BE2C (cell line): Measurements from ENCODE around the gene PPIP5K2.

Experiments
- DNase-seq: peaks from one replicate; pipeline ENCODE4 v3.0.0-alpha.2; 2020
- H3K27me3 ChIP-seq: fragments of 250-450 bp; sonication (Bioruptor Pico); 2 replicates; pipeline ENCODE4 v1.5.1; 2020; ENCODE audit warnings: mild to moderate bottlenecking
- H3K36me3 ChIP-seq: fragments of 250-450 bp; sonication (Bioruptor Pico); 2 replicates; pipeline ENCODE4 v1.5.1; 2020; ENCODE audit warnings: mild to moderate bottlenecking
- H3K4me1 ChIP-seq: fragments of 250-450 bp; sonication (Bioruptor Pico); 2 replicates; pipeline ENCODE4 v1.5.1; 2020
- H3K4me3 ChIP-seq: 2 replicates; pipeline ENCODE4 v1.5.1; 2011; ENCODE audit warnings: low read depth, low read length
- H3K9me3 ChIP-seq: fragments of 250-450 bp; sonication (Bioruptor Pico); 2 replicates; pipeline ENCODE4 v1.5.1; 2020
- TF ChIP-seq, protein P1 (sequence below): IDR thresholded peaks from 2 replicates; pipeline ENCODE4 v1.5.1; 2012; ENCODE audit warnings: mild to moderate bottlenecking, low read depth, low read length

PPIP5K2 gene

DNA sequence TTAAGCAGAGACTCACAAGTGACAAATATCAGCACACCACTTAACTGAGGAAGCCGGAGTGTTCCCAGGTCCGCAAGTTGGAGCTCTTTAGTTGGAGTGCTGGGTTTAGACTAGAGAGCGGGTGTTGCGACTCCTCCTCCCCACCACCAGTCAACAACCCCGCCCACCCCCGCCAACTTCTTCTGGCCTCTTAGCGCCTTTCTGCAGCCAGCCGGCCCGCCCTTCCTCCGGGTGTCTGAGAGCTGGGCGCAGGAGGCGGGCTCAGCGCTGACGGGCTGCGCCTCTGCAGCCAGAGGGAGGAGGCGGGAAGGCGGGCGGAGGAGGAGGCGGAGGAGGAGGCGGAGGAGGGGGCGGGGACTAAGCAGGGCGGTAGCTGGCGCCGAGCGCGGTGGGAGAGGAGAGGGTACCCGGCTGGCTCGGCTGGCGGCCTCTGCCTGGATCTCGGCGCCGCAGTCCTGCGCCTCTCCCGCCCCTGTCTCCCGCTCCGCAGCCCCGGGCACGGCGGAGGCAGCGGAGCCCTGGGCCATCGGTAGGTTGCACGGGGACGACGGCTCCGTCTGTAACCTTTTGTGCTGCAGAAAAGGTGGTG is 138.4 kb downstream of the PPIP5K2 start, which contains the start of gene MACIR:
Gene MACIR (plus strand): TSS at position 396 of the 589 bp plus-strand sequence. CDS start 17,157 bp downstream, outside the sequence.
- Histone ChIP-seq H3K36me3 (no peaks in the 10 kb centered on the region), H3K9me3 (no peaks in the 10 kb centered on the region), H3K4me3 (peak within 1 kb of the TSS; percentile 80), H3K4me1 (no peaks in the 10 kb centered on the region; the same call in 1 of the 2 replicates), H3K27me3 (no peaks in the 10 kb centered on the region)
- peak; percentile 99 for DNase-seq
- TF ChIP-seq, protein P1, sequence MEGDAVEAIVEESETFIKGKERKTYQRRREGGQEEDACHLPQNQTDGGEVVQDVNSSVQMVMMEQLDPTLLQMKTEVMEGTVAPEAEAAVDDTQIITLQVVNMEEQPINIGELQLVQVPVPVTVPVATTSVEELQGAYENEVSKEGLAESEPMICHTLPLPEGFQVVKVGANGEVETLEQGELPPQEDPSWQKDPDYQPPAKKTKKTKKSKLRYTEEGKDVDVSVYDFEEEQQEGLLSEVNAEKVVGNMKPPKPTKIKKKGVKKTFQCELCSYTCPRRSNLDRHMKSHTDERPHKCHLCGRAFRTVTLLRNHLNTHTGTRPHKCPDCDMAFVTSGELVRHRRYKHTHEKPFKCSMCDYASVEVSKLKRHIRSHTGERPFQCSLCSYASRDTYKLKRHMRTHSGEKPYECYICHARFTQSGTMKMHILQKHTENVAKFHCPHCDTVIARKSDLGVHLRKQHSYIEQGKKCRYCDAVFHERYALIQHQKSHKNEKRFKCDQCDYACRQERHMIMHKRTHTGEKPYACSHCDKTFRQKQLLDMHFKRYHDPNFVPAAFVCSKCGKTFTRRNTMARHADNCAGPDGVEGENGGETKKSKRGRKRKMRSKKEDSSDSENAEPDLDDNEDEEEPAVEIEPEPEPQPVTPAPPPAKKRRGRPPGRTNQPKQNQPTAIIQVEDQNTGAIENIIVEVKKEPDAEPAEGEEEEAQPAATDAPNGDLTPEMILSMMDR, result no peak

DNA sequence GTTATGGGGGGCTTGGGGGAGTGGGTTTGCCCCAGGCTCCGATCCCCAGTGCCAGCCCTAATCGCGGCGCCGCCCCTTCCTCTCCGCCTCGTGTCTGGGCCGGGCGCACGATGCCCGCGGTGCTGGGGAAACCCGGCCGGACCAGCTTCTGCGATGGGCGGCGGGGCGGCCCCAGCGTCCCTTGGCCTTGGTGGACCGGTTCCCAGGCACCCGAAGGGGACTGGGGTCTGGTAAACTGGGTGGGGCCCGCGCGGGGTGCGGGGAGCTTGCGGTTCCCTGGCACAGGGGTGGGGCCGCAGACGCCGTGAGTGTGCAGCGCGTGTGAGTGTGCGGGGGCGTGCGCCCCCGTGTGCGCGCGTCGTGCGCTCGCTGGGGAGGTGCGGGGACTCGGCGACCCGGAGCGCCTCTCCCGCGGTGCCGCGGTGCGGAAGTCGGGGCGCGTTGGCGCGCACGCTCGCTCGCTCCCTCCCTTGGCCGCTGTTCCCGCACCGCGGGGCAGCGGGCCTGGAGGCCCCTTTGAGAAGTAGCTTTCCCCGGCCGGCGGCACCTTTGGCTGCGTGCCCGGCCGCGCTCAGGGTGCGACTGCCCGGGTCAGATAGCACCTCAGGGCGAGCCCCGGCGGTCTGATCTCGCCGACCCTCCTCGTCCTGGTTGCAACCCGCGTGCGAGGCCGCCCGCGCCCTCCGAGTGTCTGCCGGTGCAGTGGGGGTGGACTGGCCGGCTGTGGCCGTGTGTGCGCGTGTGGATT is 139.0 kb downstream of the PPIP5K2 start:
- peak; percentile 79 for DNase-seq
- Histone ChIP-seq H3K4me1 (no peaks in the 10 kb centered on the region; the same call in 1 of the 2 replicates), H3K36me3 (no peaks in the 10 kb centered on the region), H3K9me3 (no peaks in the 10 kb centered on the region), H3K27me3 (no peaks in the 10 kb centered on the region), H3K4me3 (peak overlapping the region; percentile 80)
- TF ChIP-seq, protein P1, result no peak

DNA sequence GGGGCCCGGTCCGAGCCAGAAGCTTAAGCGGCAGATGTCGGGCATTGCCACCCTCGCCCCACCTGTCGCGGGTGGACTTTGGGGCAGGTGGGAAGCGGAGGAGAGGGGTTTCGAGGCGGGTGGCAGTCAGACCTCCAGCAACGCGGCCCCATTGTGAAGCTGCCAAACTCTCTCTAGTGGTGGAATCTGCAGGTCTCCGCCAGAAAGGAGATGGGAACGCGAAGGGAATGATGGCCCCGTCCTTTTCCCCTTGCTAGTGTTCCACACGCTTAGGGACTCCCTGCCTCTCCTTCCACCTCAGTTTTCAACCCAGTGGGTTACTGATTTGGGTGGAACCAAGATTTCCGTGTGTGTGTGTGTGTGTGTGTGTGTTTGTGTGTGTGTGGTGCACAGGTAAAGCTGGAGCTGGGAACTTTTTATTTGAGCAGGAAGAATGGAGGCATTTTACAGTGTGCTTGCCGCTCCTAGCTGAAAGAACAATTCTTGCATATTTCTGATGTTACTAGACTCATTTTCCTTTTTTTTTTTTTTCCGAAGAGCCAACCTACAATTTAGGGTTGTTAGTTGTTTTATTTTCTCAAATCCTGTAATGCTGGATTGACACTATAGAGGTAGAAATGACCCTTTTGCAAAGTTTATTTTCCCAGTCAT is 139.7 kb downstream of the PPIP5K2 start:
- Histone ChIP-seq H3K4me3 (peak overlapping the region; percentile 80), H3K9me3 (no peaks in the 10 kb centered on the region), H3K36me3 (no peaks in the 10 kb centered on the region), H3K4me1 (no peaks in the 10 kb centered on the region; the same call in 1 of the 2 replicates), H3K27me3 (no peaks in the 10 kb centered on the region)
- TF ChIP-seq, protein P1, result no peak
- peak; percentile 54 for DNase-seq

DNA sequence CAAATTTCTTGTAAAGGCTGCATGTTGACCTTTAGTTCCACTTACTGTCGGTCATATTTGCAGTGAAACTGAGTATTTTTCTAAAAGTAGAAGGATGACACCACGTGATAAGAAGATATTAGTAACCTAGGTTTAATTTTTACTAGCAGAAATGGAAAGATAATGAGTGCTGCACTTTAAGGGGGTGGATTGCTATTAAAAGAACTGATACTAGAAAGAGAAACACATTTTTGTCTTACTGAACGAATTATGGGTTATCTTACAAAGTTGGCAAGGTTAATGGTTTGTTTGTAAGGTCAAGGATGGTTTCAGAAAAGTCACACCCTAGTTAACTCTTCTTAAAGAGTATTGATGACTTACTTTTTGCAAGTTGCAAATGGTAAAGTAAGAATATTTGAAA is 140.8 kb downstream of the PPIP5K2 start:
- Histone ChIP-seq H3K9me3 (no peaks in the 10 kb centered on the region), H3K4me3 (peak overlapping the region; percentile 80; the same call in 1 of the 2 replicates), H3K36me3 (no peaks in the 10 kb centered on the region; the same call in 1 of the 2 replicates), H3K27me3 (no peaks in the 10 kb centered on the region), H3K4me1 (no peaks in the 10 kb centered on the region; the same call in 1 of the 2 replicates)
- TF ChIP-seq, protein P1, result no peak
- no peak for DNase-seq
